GM12875 (cell line): ENCODE data around the gene POMP.

Source experiments
- H3K4me3 ChIP-seq: one replicate; pipeline ENCODE4 v1.5.1; 2011; ENCODE audit warnings: low read depth, low read length, control low read depth
- TF ChIP-seq, protein P1 (sequence below): IDR thresholded peaks from 2 replicates; pipeline ENCODE4 v1.5.1; 2011; ENCODE audit warnings: low read depth, mild to moderate bottlenecking, control low read depth, inconsistent platforms, low read length, moderate library complexity, borderline replicate concordance; ENCODE audit not compliant: insufficient read depth

POMP gene

DNA sequence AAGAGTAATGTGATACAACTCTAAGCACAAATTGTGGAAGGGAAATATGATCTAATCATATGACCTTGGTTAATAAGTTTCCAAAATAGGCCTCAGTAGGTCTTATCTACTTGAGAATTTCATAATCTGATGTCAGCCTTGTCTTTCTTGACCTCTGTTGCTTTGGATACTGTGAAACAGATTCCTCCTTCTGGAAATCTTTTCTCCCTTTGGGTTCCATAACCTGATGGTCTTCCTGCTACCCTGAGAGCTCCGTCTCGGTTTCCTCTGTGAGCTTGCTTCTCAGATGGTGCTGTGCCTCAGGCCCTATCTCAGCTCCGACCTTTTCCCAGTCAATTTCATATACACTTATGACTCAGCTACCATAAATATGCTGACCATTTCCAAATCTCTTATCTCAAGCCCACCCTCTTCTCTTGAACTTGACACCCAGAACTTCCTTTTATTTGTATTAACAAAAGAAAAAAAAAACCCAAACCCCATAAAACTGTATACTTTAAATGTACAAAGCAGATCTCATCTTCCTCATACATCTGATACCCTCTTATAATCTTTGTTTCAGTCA is 66.2 kb downstream of the POMP start:
- no peak overlapping the region for H3K4me3 ChIP-seq
- TF ChIP-seq, protein P1, sequence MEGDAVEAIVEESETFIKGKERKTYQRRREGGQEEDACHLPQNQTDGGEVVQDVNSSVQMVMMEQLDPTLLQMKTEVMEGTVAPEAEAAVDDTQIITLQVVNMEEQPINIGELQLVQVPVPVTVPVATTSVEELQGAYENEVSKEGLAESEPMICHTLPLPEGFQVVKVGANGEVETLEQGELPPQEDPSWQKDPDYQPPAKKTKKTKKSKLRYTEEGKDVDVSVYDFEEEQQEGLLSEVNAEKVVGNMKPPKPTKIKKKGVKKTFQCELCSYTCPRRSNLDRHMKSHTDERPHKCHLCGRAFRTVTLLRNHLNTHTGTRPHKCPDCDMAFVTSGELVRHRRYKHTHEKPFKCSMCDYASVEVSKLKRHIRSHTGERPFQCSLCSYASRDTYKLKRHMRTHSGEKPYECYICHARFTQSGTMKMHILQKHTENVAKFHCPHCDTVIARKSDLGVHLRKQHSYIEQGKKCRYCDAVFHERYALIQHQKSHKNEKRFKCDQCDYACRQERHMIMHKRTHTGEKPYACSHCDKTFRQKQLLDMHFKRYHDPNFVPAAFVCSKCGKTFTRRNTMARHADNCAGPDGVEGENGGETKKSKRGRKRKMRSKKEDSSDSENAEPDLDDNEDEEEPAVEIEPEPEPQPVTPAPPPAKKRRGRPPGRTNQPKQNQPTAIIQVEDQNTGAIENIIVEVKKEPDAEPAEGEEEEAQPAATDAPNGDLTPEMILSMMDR = no peak
